Caco-2 (cell line): ENCODE results near the gene PTPN14. TPM values are rescaled to one million over a fixed set of nuclear protein-coding genes. Genes with fewer than 3 reads are reported as not detected.

Experiments used
- BruUV-seq: library from RNA; stranded (reverse); fragments of 400-500 nt; replicated peaks from 2 replicates; lab custom pipeline; 2021; lab: Mats Ljungman, UMichigan
- CTCF ChIA-PET: fragments of 300-600 bp; sonication (Branson Sonifier 250); formaldehyde crosslinking; loops from one replicate; lab custom pipeline; 2022; ENCODE audit warnings: antibody characterized with exemption; lab: Charles Lee
- POLR2A ChIA-PET: fragments of 300-600 bp; sonication (Branson Sonifier 250); formaldehyde crosslinking; loops from one replicate; lab custom pipeline; 2022; ENCODE audit warnings: antibody characterized with exemption; lab: Charles Lee
- DNase-seq, 2 experiments: peaks; one replicate each; pipeline versions ENCODE4 v3.0.0 to v3.0.0-alpha.2; 2020 to 2022
- H3K27me3 ChIP-seq: replicated peaks from 2 replicates; pipeline ENCODE4 v1.6.0; 2011; ENCODE audit warnings: low read length; ENCODE audit not compliant: control insufficient read depth, insufficient read depth
- H3K36me3 ChIP-seq: 2 replicates; pipeline ENCODE4 v1.5.1; 2011; ENCODE audit warnings: low read length; ENCODE audit not compliant: control insufficient read depth, insufficient read depth
- H3K4me1 ChIP-seq: fragments of 250-450 bp; sonication (Bioruptor Pico); 2 replicates; pipeline ENCODE4 v1.5.1; 2020; ENCODE audit warnings: mild to moderate bottlenecking
- H3K4me3 ChIP-seq: 2 replicates; pipeline ENCODE4 v1.5.1; 2011; ENCODE audit warnings: low read depth, mild to moderate bottlenecking, control low read depth, low read length
- H3K9me3 ChIP-seq: fragments of 250-450 bp; sonication (Bioruptor Pico); 2 replicates; pipeline ENCODE4 v1.5.1; 2020; ENCODE audit warnings: mild to moderate bottlenecking, moderate library complexity
- H3K27ac Mint-ChIP-seq: one replicate; pipeline ENCODE4 v1.8.0; 2022; ENCODE audit warnings: mixed read lengths; ENCODE audit not compliant: unreplicated experiment
- H3K27me3 Mint-ChIP-seq: one replicate; pipeline ENCODE4 v1.8.0; 2022; ENCODE audit warnings: mixed read lengths; ENCODE audit not compliant: insufficient read depth, unreplicated experiment
- H3K36me3 Mint-ChIP-seq: one replicate; pipeline ENCODE4 v1.8.0; 2022; ENCODE audit warnings: mild to moderate bottlenecking, mixed read lengths; ENCODE audit not compliant: insufficient read depth, unreplicated experiment
- H3K4me1 Mint-ChIP-seq: one replicate; pipeline ENCODE4 v1.8.0; 2022; ENCODE audit warnings: low read depth, mixed read lengths; ENCODE audit not compliant: unreplicated experiment
- H3K4me3 Mint-ChIP-seq: one replicate; pipeline ENCODE4 v1.8.0; 2022; ENCODE audit warnings: mild to moderate bottlenecking, moderate library complexity, mixed read lengths; ENCODE audit not compliant: unreplicated experiment
- H3K9me3 Mint-ChIP-seq: one replicate; pipeline ENCODE4 v1.8.0; 2022; ENCODE audit warnings: mixed read lengths; ENCODE audit not compliant: unreplicated experiment
- CTCF ChIP-seq, 2 experiments: fragments of 200-600 bp in 1 of 2; IDR thresholded peaks; 1 replicate in 1 of 2; 2 replicates in 1 of 2; pipeline versions ENCODE4 v1.5.1 to v1.8.0; 2011 to 2022; ENCODE audit warnings: antibody characterized with exemption in 1 of 2, control low read depth in 1 of 2, inconsistent platforms in 1 of 2, low read depth in 1 of 2, low read length in 1 of 2, mild to moderate bottlenecking in 1 of 2, moderate library complexity in 1 of 2; ENCODE audit not compliant: insufficient read depth in 1 of 2, severe bottlenecking in 1 of 2, unreplicated experiment in 1 of 2
- intact Hi-C: fragments of 100-400 bp; cut with micrococcal nuclease; formaldehyde crosslinking; loops from one replicate; pipeline ENCODE4 v1.10.0; 2022; ENCODE audit not compliant: unreplicated experiment
- total RNA-seq: library from RNA; stranded (reverse); gene quantifications from 2 replicates; pipeline ENCODE4 v1.2.3, GENCODE V29; 2022

Gene PTPN14
- total RNA-seq, 1 experiment from 2014 or later: 103 TPM

GRCh38 chr1:214574598-214575411 lies 23.4 kb upstream of the PTPN14 start:
- H3K27ac Mint-ChIP-seq: no peak overlapping the region

GRCh38 chr1:214573386-214574318 lies 22.2 kb upstream of the PTPN14 start:
- intact Hi-C loops: no loop called here
- BruUV-seq: no TSS peak
- Histone ChIP-seq H3K36me3 (no peaks in the 10 kb centered on the region), H3K4me1 (no peaks in the 10 kb centered on the region), H3K9me3 (peaks cover 14% of the 10 kb centered on the region), H3K4me3 (no peak overlapping the region), H3K27me3 (no peaks in the 10 kb centered on the region)
- DNase-seq: no peak
- Mint-ChIP-seq H3K4me1 (peaks cover 12% of the 10 kb centered on the region), H3K4me3 (no peak overlapping the region), H3K36me3 (peaks cover 6% of the 10 kb centered on the region), H3K27me3 (no peaks in the 10 kb centered on the region), H3K9me3 (peaks cover 13% of the 10 kb centered on the region), H3K27ac (no peak overlapping the region)
- no peak for TF ChIP-seq CTCF (IDR thresholded peaks at IDR 0.05; ENCODE audit: insufficient read depth in 1 of 2, low read depth in 1 of 2, low read length in 1 of 2, severe bottlenecking in 1 of 2, unreplicated experiment in 1 of 2)
- ChIA-PET CTCF (interaction anchor here (0.8 kb wide), 1 partner anchor 22 kb away, joined by 3 read pairs; the partner anchor contains the start of gene PTPN14), POLR2A (interaction anchor here (0.6 kb wide), 1 partner anchor 22 kb away, joined by 3 read pairs; the partner anchor contains the start of gene PTPN14)

More at GRCh38 chr1:214574598-214575411, 23.4 kb upstream of the PTPN14 start:
- intact Hi-C loops: no loop called here
- Histone ChIP-seq H3K27me3 (no peaks in the 10 kb centered on the region), H3K4me3 (no peak overlapping the region), H3K9me3 (peaks cover 14% of the 10 kb centered on the region), H3K36me3 (no peaks in the 10 kb centered on the region), H3K4me1 (no peaks in the 10 kb centered on the region)
- Mint-ChIP-seq H3K36me3 (peaks cover 6% of the 10 kb centered on the region), H3K4me3 (no peak overlapping the region), H3K27me3 (no peaks in the 10 kb centered on the region), H3K4me1 (peaks cover 6% of the 10 kb centered on the region), H3K9me3 (peaks cover 13% of the 10 kb centered on the region)
- ChIA-PET POLR2A (no interaction called here), CTCF (no interaction called here)
- DNase-seq: no peak
- no peak for TF ChIP-seq CTCF (IDR thresholded peaks at IDR 0.05; ENCODE audit: insufficient read depth in 1 of 2, low read depth in 1 of 2, low read length in 1 of 2, severe bottlenecking in 1 of 2, unreplicated experiment in 1 of 2)
- no TSS peak for BruUV-seq

- H3K9me3 Mint-ChIP-seq: peaks cover 6% of the 10 kb centered on the region
- no peak for DNase-seq
- Histone ChIP-seq H3K4me3 (no peak overlapping the region), H3K27me3 (no peaks in the 10 kb centered on the region), H3K36me3 (no peaks in the 10 kb centered on the region), H3K9me3 (peaks cover 8% of the 10 kb centered on the region), H3K4me1 (no peaks in the 10 kb centered on the region)
- peaks cover 6% of the 10 kb centered on the region for H3K36me3 Mint-ChIP-seq
- no peak for TF ChIP-seq CTCF (IDR thresholded peaks at IDR 0.05; ENCODE audit: insufficient read depth in 1 of 2, low read depth in 1 of 2, low read length in 1 of 2, severe bottlenecking in 1 of 2, unreplicated experiment in 1 of 2)
- peaks cover 12% of the 10 kb centered on the region for H3K4me1 Mint-ChIP-seq
- intact Hi-C loops: no loop called here
- ChIA-PET CTCF (no interaction called here), POLR2A (no interaction called here)
- no peak overlapping the region for H3K4me3 Mint-ChIP-seq
- no peaks in the 10 kb centered on the region for H3K27me3 Mint-ChIP-seq
- no peak overlapping the region for H3K27ac Mint-ChIP-seq
- BruUV-seq: no TSS peak
These were observed 19.9 kb upstream of the PTPN14 start for GRCh38 chr1:214571281-214571680.
